ENCODE results near the gene SNAPIN.
"Not testable (repeated sequence)": the region's sequence is repeated elsewhere in the genome, so short reads cannot be mapped to it uniquely, and the experiment has no call there.

SNAPIN gene

GRCh38 chr1:153663211-153663610, 4.7 kb downstream of the SNAPIN start:
- TF ChIP-seq CTCF (IDR thresholded peaks at IDR 0.05; ENCODE audit: borderline replicate concordance, control extremely low read depth, extremely low read depth, insufficient read depth, missing control alignments): no peak
- no peak for DNase-seq (ENCODE audit: low spot score)
- in situ Hi-C loops (cut with MboI; ENCODE audit: low sequenced_read_pairs, unreplicated experiment): no loop called here

GRCh38 chr1:153667439-153667838, 8.9 kb downstream of the SNAPIN start:
- TF ChIP-seq CTCF (IDR thresholded peaks at IDR 0.05; ENCODE audit: borderline replicate concordance, control extremely low read depth, extremely low read depth, insufficient read depth, missing control alignments): no peak
- in situ Hi-C loops (cut with MboI; ENCODE audit: low sequenced_read_pairs, unreplicated experiment): no loop called here
- no peak for DNase-seq (ENCODE audit: low spot score)

GRCh38 chr1:153668672-153669071, 10.2 kb downstream of the SNAPIN start:
- DNase-seq (ENCODE audit: low spot score); in situ Hi-C loops (cut with MboI; ENCODE audit: low sequenced_read_pairs, unreplicated experiment): not testable (repeated sequence)

- no peak for DNase-seq (ENCODE audit: low spot score)
- TF ChIP-seq CTCF (IDR thresholded peaks at IDR 0.05; ENCODE audit: borderline replicate concordance, control extremely low read depth, extremely low read depth, insufficient read depth, missing control alignments): no peak
- in situ Hi-C loops (cut with MboI; ENCODE audit: low sequenced_read_pairs, unreplicated experiment): loop anchor here (10.0 kb wide), 2 partner anchors 75 to 315 kb away; partner anchors contain the start of gene RAB13
These were observed 11.1 kb downstream of the SNAPIN start for GRCh38 chr1:153669606-153670005.

GRCh38 chr1:153670257-153670858, 11.9 kb downstream of the SNAPIN start:
- no peak for DNase-seq (ENCODE audit: low spot score)
- in situ Hi-C loops (cut with MboI; ENCODE audit: low sequenced_read_pairs, unreplicated experiment): loop anchor here (10.0 kb wide), 2 partner anchors 74 to 314 kb away; partner anchors contain the start of gene RAB13
- TF ChIP-seq CTCF (IDR thresholded peaks at IDR 0.05; ENCODE audit: borderline replicate concordance, control extremely low read depth, extremely low read depth, insufficient read depth, missing control alignments): no peak

GRCh38 chr1:153670859-153671627, 12.5 kb downstream of the SNAPIN start, which contains the start of gene ILF2:
Gene ILF2 (minus strand): TSS chr1:153670993. CDS start chr1:153670922, 71 bp downstream.
- peak; percentile 35 for TF ChIP-seq CTCF (IDR thresholded peaks at IDR 0.05; ENCODE audit: borderline replicate concordance, control extremely low read depth, extremely low read depth, insufficient read depth, missing control alignments)
- in situ Hi-C loops (cut with MboI; ENCODE audit: low sequenced_read_pairs, unreplicated experiment): loop anchor here (10.0 kb wide), 2 partner anchors 74 to 314 kb away; partner anchors contain the start of gene RAB13
- DNase-seq (ENCODE audit: low spot score): peak; percentile 96
